GM21381 (cell line): Measurements from ENCODE around the gene LIX1L.
"Not testable (repeated sequence)": the region's sequence is repeated elsewhere in the genome, so short reads cannot be mapped to it uniquely, and the experiment has no call there.

Source experiments
- ATAC-seq: cut with Tn5 transposase; IDR thresholded peaks from one replicate; pipeline ENCODE4 v1.9.1; 2021; ENCODE audit warnings: mild to moderate bottlenecking, moderate library complexity; ENCODE audit not compliant: unreplicated experiment

Gene LIX1L

GRCh38 chr1:145937436-145937835 is 20.4 kb downstream of the LIX1L start:
- no peak for ATAC-seq

- ATAC-seq: no peak
Measured at GRCh38 chr1:145936247-145936646, 21.6 kb downstream of the LIX1L start.

- ATAC-seq: no peak
Measured at GRCh38 chr1:145935708-145936107, 22.1 kb downstream of the LIX1L start.

DNA sequence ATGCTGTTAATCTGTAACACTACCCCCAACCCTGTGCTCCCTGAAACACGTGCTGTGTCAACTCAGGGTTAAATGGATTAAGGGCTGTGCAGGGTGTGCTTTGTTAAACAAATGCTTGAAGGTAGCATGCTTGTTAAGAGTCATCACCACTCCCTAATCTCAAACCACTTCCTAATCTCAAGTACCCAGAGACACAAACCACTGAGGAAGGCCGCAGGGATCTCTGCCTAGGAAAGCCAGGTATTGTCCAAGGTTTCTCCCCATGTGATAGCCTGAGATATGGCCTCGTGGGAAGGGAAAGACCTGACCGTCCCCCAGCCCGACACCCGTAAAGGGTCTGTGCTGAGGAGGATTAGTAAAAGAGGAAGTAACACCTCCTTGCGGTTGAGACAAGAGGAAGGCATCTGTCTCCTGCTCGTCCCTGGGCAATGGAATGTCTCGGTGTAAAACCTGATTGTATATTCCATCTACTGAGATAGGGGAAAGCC is 25.3 kb downstream of the LIX1L start:
- not testable (repeated sequence) for ATAC-seq

- no peak for ATAC-seq
Measured at GRCh38 chr1:145927916-145928643, 29.7 kb downstream of the LIX1L start.

DNA sequence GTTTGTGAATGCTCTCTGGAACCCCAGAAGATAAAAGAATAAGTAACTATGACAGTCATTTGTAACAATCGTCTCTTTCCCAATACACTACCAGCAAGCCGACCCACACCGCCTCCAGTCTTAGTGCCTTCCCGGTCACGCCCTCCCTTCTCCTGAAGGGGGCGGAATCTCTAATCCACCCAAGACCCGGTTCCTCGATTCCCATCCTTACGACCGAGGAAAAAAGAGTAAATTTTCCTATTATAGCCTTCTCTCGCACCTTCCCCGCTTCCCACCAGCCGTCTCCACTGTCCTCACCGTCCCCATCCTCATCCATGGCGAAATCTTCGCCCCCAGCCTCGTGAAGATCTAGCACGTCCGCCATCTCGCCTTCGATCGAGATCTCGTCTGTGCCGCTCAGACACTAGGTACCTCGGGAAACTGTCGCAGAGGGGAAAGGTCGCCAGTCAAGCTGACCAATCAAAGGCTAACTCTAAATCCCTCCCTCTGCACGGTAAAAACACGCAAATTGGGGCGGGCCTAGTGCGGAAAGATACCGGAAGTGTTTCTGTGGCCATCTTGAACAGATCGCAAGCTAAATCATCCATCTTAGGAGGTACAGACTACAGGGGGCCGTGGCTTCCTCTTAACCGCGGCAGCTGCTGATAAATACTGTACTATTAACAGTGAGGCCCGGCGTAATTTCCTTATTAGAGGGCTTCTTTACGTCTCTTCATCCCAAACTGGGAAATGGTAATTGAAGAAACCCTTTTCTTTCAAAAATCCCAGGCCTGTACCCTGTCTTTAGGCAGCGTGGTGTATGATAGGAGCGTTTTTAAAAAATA is 30.5 kb downstream of the LIX1L start, which contains the start of gene RBM8A:
RBM8A (minus strand) TSS at position 422 of the 824 bp plus-strand sequence; CDS start at position 364, 58 bp downstream.
- ATAC-seq: peak; percentile 94

DNA sequence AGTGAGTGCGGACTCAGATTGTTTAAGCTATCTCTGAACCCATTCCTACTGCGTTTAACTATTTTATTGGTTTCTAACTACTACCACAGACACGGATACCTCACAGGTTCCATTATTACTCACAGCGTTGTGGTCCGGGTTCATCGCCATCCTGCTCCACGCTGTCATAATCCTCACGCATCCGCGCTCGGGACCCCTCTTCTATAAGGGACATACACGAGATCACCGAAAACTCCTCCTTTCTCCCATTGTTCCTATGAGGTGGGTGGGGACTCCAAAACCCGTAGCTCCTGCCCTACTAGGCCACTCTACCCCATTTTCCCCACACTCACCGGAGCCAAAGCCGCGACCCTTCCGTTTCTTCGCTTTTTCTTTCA is 31.1 kb downstream of the LIX1L start:
- ATAC-seq: peak; percentile 4

- ATAC-seq: no peak
Measured at GRCh38 chr1:145922266-145922665, 35.6 kb downstream of the LIX1L start.

DNA sequence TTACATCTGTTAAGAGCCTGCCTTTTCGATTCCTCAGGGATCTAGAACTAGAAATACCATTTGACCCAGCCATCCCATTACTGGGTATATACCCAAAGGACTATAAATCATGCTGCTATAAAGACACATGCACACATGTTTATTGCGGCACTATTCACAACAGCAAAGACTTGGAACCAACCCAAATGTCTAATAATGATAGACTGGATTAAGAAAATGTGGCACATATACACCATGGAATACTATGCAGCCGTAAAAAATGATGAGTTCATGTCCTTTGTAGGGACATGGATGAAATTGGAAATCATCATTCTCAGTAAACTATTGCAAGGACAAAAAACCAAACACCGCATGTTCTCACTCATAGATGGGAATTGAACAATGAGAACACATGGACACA is 37.5 kb downstream of the LIX1L start:
- not testable (repeated sequence) for ATAC-seq

DNA sequence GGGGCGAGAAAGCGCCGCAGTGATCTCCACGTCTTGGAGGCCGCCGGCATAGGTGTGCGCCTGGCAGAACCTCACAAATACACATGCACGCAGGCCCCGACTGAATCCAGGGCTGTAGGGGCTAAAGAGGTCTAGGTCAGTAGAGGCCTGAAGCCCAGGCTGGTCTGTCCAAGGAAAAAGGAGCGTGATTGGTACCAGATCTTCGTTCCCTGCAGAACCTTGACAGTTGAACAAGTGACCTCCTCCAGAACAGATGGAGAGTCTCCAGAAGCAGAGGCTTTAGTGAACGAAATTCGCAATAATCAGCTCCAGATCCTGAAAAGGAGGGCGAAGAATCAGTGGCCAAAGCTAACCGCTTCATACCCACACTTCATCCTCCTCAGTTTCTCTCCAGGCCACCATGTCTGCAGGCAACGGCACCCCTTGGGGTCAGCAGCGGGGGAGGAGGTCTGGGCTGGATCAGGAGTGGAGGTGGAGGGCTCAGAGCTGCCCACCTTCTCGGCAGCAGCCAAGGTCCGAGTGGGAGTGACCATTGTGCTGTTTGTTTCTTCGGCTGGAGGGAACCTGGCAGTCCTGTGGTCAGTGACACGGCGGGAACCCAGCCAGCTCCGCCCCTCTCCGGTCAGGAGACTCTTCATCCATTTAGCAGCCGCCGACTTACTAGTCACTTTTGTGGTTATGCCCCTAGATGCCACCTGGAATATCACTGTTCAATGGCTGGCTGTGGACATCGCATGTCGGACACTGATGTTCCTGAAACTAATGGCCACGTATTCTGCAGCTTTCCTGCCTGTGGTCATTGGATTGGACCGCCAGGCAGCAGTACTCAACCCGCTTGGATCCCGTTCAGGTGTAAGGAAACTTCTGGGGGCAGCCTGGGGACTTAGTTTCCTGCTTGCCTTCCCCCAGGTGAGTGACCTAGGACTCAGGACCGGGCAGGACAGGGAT is 38.6 kb downstream of the LIX1L start:
- peak; percentile 12 for ATAC-seq

DNA sequence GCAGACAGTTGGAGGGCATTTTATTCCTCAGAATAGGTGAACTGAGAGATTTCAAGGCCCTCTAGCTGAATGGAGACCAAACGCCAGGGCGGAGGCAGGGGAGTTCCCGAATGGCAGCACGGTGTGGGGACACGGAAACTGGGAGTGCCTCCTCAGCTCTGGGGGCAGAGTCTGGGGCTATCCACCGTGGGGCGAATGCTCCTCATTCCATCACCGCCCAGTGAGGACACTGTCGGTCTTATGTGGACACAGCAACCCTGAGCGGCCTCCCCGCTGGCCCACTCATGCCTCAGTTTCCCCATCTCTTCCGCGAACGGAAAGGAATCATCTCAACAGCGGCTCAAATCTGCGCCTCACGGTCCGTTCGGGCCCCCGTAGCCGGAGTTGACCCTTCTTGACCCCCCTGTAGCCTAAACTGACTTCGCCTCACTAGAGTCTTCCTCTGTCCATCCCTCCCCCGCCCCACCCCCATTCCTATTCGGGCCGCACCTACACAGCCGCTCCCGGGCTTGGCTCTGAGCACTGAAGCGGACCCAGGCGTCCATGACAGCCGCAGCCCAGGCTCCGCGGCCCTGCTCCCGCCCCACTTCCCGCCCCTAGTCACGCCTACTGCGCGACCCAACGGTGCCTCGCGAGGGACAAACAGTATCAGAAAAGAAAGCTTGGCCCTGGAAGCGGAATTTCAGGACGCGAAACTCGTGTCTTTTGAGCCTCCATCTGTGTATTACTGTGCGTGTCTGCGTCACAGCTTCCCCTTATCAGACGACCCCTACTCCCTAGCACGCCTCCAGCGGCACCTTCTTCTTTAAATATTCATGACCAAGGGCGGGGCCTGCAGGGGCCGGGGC is 39.4 kb downstream of the LIX1L start, which contains the start of gene PEX11B:
PEX11B (minus strand) TSS at position 574 of the 848 bp plus-strand sequence; CDS start at position 545, 29 bp downstream.
- ATAC-seq: peak; percentile 82

- ATAC-seq: no peak
Measured at GRCh38 chr1:145917595-145917994, 40.2 kb downstream of the LIX1L start.

DNA sequence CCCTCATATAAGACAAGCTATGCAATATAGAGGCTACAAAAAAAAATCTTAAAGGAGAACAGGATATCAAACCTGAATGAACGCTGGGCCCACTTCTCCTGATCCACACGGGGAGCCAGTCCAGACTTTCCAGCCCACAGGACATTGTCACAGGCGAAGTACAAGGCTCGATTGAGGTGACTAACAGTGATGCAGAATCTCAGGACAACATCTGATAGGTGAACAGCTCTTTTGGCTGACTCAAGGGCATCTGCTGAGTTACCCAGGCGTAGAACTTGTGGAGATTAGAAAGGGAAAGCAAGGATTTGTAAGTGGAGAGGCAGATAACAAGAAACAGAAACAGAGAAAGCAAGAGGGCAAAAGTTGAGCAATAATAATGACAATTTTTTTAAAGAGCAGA is 41.1 kb downstream of the LIX1L start:
- no peak for ATAC-seq

- ATAC-seq: no peak
Measured at GRCh38 chr1:145912128-145912641, 45.6 kb downstream of the LIX1L start.

DNA sequence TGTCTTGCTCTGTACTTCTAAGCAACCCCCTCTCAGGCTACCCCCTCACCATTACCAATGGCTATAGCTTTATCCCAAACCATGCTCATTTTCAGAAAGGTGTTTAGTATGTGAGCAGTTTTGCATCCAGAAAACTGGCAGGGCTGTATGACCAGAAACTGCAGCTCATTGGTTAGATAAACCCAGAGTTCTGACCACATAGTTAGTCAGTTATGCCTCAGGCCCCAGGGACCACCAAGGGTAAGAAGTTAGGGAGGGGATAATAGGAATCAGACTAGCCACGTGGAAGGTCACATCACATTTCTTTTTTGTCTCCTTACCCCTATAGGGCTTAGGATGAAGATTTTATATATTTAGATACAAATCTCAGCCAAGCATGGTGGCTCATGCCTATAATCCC is 49.2 kb downstream of the LIX1L start:
- ATAC-seq: no peak

- no peak for ATAC-seq
Measured at GRCh38 chr1:145906954-145907753, 50.7 kb downstream of the LIX1L start.

- no peak for ATAC-seq
Measured at GRCh38 chr1:145901312-145902021, 56.4 kb downstream of the LIX1L start.

- ATAC-seq: no peak
Measured at GRCh38 chr1:145898756-145899155, 59.1 kb downstream of the LIX1L start.
